GM12892 (cell line): ENCODE results near the gene PPM1L.

Experiments used
- POLR2A ChIP-seq: IDR thresholded peaks from 2 replicates; pipeline ENCODE4 v1.6.1; 2011; ENCODE audit warnings: low read depth, low read length, control low read depth
- POLR2AphosphoS5 ChIP-seq: IDR thresholded peaks from 2 replicates; pipeline ENCODE4 v1.6.1; 2011; ENCODE audit warnings: low read depth, low read length, control low read depth
- TAF1 ChIP-seq: IDR thresholded peaks from 2 replicates; pipeline ENCODE4 v1.6.1; 2011; ENCODE audit warnings: low read depth, mild to moderate bottlenecking, control low read depth, low read length, borderline replicate concordance

- TF ChIP-seq TAF1 (no peak), POLR2AphosphoS5 (no peak), POLR2A (no peak)
Measured at GRCh38 chr3:160841455-160841854, 85.4 kb downstream of the PPM1L start.
